ENCODE measurements around the gene LRCH1.

DNA sequence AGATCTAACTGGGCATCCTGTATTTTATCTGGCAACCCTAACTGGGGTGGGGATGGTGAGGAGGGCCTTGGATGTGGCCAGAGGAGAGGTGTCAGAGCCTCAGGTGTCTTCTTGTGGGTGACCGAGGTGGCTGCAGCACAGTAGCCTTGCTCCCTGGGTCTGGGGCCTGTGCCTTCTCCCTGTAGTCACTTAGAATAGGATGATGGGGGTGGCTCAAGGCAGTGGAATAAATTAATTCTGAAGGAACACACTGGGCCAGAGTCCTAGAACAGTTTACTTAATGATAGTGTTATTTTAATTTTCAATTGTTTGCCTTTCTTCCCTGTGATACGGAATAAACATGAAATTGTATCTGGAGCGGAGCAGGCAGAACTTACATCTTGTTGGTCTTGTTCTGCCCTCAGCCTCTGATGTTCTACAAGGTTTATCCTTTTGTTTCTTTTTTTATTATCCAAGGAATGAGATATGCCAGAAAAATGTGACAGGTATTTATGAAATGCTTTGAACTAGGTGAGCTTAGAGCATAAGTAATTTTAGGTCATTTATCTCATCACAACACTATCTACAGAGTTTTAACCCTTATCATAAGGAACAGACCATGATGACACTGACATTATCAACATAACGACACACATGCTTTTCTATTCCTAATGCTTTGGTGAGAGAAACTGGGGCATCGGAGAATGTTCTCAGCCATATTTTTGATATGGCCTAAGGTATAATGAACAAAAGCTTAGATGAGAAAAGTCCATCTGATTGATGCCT, 51.4 kb downstream of the LRCH1 start:
- TF ChIP-seq, protein P1, sequence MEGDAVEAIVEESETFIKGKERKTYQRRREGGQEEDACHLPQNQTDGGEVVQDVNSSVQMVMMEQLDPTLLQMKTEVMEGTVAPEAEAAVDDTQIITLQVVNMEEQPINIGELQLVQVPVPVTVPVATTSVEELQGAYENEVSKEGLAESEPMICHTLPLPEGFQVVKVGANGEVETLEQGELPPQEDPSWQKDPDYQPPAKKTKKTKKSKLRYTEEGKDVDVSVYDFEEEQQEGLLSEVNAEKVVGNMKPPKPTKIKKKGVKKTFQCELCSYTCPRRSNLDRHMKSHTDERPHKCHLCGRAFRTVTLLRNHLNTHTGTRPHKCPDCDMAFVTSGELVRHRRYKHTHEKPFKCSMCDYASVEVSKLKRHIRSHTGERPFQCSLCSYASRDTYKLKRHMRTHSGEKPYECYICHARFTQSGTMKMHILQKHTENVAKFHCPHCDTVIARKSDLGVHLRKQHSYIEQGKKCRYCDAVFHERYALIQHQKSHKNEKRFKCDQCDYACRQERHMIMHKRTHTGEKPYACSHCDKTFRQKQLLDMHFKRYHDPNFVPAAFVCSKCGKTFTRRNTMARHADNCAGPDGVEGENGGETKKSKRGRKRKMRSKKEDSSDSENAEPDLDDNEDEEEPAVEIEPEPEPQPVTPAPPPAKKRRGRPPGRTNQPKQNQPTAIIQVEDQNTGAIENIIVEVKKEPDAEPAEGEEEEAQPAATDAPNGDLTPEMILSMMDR (conservative IDR thresholded peaks at IDR 0.05 in 1 of 2, IDR thresholded peaks at IDR 0.05 in 1 of 2; ENCODE audit: low read depth in 1 of 2, low read length in 2 of 2), result no peak
- TF ChIP-seq EZH2 (IDR thresholded peaks at IDR 0.05; ENCODE audit: low read length, missing control alignments), result no peak

Measured in fibroblast of lung (primary cell).